ENCODE measurements around the gene ENTPD8.
A peak's percentile ranks its signal among the peaks of the same experiment; 100 is the strongest.
"Not testable (repeated sequence)": the region's sequence is repeated elsewhere in the genome, so short reads cannot be mapped to it uniquely, and the experiment has no call there.

ENTPD8 gene

DNA sequence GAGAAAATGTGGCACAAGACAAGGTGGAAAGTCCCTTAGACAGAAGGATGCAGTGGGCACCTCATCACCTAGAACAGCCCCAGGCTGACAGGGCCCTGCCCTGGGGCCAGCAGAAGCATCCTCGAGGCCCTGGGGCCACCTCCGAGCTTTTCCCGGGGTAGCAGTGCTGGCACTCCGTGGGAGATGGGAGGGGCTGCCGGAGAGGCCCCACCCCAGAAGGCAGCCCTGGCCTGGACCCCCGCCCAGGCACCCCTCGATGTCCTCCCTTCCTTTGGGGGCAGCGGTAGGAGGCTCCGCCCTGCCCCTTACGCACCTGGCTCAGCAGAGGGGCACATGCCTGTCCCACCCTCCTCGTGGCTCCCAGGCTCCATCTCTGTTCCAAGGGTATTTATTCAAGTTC is 35.7 kb upstream of the ENTPD8 start:
- DNase-seq = no peak

DNA sequence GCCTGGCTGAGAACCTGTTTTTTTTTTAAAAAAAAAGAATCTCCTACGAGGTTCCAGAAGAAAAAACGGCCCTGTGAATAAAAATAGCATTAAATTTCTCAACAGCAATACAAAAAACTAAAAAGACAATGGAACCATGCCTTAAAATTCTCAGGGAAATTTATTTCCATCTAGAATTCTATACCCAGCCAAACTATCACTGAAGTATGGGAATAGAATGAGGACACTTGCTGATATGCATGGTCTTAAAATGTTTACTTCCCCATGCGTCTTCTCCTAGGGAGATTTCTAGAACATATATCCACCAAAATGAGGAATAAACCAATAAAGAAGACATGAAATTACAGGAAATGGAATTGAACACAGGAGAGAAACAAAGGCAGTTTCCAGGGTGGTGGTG is 34.5 kb upstream of the ENTPD8 start:
- DNase-seq = no peak

DNA sequence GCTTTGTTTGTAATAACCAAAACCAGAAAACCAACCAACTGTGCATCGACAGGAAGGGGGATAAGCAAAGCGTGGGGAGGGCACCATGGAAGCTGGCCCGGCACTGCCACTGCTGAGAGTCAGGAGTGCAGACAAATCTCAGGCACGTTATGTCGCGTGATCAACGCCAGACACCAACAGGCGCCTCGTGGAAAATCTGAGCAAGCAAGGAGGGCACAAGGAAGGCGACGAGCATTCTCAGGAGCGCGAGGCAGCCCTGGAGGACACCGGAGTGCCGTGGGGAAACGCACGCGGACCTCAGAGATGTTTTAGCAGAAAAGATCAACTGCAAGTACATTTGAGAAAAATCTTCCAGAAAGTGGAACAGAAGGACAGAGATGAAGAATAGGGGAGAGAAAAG is 33.1 kb upstream of the ENTPD8 start:
- no peak for DNase-seq

DNA sequence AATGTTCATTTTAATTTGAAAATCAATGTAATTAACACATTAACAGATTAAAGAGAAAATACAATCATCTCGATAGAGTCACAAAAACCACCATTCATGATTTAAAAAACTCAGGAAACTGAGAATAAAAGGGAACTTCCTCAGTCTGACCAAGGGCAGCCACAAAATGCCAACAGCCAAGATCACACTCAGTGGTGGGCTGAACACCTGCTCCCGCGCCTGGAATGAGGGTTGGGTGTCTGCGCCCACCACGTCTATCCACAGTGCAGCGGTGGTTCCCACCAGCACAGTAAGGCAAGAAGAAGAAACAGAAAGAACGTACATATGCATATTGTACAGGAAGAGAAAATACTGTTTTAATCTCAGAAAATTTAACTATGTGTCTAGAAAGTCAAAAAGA is 29.6 kb upstream of the ENTPD8 start:
- DNase-seq = no peak

DNA sequence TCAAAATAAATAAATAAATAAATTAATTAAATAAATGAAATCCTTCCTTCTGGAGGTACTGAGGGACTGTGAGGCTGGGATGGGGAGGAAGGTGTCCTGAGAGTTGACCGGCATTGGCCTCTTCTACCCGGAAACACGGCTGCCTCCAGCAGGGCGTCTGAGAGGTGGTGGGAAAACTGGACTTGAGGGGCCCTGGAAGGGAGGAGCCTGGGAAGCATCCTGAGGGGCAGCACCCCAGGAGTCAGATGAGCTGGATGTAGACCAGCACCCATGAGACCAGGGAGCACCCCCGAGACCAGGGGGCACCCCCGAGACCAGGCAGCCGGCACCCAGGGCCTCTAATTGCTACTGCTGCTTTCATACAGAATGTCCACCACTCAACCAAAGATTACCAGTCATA is 26.7 kb upstream of the ENTPD8 start:
- no peak for DNase-seq

DNA sequence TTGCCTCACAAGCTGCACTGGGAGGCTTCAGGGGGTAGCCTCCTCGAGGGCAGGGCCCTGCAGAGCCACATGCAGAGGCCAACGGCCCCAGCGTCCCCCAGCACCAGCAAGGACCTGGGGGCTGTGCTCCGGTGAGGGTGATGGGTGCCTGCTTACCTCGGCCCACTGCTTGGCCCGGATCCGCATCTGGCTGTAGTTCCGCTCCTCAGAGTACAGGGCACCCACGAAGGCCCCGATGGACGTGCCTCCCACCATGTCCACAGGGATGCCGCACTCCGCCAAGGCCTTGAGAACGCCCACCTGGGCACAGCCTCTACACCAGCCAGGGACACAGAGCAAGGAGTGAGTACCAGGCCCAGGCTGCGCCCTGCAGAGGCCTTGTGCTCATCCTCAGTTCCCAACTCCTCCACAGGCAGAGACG is 26.0 kb upstream of the ENTPD8 start:
- no peak for DNase-seq

DNA sequence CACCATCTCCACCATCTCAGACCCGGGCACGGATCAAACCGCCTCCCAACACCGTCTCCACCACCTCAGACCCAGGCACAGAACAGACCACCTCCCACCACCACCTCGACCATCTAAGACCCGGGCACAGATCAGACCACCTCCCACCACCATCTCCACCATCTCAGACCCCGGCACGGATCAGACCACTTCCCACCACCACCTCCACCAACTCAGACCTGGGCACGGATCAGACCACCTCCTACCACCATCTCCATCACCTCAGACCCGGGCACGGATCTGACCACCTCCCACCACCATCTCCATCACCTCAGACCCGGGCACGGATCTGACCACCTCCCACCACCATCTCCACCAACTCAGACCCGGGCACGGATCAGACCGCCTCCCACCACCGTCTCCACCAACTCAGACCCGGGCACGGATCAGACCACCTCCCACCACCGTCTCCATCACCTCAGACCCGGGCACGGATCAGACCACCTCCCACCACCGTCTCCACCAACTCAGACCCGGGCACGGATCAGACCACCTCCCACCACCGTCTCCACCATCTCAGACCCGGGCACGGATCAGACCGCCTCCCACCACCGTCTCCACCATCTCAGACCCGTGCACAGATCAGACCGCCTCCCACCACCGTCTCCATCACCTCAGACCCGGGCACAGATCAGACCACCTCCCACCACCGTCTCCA is 25.4 kb upstream of the ENTPD8 start:
- DNase-seq = not testable (repeated sequence)

DNA sequence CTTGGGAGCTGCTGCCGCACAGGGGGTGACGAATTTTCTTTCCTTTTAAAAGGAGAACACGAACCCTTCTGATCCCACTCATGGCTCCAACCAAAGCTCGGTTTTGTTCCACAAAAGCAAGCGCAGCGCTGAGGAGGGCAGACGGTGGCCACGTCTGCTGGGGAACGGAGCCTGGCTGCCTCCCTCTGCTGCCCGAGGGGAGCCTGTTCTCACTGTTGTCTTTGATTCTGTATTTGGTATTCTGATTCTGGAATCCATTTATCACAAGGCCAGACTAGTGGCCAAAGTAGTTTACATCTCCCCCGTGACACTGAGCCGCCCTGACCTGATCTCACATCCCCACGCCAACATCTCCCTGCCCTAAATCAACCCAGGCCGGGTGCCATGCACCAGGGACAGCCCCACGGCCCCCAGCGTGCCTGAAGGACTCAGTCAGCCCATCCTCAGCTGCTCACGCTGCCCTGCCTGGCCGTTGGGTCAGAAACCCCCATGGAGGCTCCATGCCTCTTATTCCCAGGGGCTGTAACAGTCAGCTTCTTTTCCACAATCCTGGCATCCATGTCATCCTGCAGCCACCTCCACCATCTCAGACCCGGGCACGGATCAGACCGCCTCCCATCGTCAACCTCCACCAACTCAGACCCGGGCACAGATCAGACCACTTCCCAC is 24.7 kb upstream of the ENTPD8 start:
- no peak for DNase-seq

DNA sequence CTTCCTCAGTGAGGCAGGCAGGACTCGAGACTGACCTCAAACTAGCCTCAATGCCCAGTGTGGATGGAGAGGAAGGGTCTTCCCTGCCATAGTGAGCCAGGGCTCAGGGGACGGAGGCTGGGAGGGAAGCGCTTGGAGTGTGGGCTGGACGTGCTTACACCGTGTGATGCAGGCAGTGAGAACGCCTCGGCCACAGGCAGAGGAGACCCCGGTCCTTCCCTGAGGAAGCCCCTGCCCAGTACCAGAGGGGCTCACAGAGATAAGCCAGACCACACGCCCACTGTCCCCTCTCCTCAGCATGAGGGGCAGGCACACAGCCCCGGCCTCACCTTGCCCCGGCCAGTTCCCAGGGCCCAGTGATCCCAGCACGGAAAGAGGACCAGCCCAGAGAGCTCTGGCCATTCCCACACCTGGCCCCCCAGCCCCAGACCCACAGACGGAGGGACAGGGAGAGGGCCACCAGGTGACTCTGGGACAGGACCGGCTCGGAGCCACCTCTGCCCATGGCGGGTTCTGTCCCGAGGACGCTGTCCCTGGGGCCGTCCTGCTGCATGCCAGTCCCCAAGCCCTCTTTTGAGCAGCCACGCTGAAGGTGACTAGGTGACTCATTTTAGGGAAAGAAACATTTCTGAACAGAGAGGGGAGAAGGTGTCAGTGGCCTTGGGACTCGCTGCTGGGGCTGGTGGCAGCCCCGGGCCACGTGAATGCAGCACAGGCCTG is 24.0 kb upstream of the ENTPD8 start:
- DNase-seq = no peak

DNA sequence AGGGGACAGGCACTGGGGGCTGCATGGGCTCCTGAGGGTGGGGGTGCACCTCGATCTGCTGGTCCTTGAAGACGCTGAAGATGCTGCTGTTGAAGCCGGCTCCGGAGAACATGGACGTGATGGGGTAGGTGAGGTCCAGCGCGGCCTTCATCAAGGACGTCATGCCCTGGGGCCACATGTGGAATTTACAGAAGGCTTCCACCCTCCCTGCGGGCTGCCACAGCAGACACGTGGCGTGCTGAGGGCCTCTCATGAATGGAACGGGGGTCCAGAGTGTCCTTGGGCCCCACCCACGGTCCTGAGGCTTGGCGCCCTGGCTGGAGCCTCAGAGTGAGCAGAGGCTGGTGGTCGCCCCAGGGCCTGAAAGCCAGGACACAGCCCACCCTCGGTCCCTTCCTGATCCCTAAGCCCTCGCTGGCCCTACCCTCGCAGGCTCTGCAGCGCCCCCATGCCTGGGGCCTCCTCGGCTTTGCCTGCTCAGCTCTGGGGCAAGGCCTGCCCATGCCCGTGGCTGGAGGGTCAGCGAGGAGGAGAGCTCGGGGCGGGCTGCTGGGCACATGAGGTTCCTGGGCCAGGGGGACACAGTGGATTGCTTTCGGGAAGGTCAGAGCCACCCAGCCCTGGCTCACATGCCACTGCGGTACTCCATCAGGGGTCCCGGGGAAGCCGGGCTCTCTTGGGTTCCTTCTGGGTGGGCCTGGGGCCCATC is 23.3 kb upstream of the ENTPD8 start:
- no peak for DNase-seq

DNA sequence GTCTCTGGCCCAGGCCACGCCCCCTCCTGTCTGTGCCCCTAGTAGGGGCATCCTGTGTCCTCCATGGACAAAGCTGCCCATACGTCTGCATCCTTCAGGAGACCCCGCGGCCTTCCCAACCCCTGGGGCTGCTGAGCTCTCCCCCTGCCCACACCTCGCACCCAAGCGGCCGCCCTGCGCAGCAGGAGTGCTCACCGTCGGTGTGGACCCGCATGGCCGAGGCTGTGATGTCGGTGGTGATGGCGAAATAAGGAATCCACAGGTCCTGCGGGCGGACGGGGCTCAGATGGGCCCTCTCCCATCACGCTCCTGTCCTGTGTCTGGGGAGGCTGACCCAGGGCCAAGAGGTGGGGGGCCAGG is 22.8 kb upstream of the ENTPD8 start:
- no peak for DNase-seq

DNA sequence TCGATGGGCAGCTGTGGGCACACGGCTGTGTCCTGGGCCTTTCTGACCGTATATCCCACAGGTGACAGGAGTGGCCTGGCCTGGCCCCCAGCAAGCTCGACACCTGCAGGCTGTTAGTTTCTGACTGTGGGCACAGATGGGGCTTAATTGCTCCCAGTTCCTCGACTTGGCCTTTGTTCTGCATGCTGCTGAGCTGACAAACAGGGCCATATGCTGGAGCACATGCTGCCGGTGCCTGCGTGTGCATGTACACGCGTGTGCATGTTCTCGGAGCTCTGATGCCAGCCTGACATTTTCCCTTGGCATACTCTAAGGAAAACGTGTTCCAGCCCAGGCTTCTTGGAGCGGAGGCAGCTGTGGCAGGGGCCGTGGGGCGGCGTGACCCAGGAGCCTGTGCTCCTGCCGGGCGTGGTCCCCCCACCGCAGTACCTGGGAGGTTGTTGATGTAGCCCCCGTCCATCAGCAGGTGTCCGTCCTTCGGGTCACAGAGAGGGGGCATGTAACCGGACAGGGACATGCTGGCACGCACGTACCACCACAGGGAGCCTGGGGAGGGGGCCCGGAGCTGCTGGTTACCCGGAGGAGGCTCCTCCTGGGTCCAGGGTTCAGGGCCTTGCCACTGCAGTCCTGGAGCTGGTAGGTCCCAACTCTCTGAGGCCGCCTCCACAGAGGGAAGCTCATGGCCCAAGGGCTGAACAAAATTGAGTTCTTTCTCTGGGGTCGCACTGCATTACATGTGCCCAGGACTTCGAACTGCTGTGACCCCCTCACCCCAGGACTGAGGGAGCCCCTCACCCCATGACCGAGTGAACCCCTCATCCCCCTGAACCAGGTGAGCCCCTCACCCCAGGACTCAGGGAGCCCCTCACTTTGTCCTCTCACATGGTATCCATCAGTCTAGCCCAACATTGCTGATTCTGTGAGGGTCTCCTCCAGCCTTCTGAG is 22.1 kb upstream of the ENTPD8 start:
- no peak for DNase-seq

DNA sequence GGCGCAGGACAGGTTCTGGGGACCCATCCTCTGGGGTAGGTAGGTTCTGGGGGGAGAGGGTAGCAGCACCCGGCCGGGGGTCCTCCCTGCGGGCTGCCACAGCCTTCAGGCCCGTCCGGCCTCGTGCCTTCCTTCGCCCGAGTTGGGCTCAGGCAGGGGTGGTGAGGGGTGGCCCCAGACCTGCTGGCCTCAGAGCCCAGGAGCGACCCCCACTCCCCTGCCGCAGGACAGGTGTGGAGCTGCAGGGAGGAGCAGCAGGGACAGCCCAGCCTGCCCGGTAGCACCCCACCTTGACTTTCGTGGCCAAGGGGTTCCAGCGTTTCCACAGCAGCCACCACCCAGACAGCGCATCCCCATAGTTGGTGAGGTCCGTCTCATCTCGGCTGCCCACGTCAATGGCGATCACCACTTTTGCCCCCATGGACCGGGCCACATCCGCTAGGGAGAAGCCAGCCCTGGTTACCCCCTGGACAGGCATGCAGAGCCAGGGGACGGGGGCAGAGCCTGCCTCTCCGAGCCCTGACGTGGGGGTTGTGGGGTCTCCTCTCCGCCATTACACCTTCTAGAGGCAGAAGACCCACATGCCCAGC is 21.3 kb upstream of the ENTPD8 start:
- DNase-seq = no peak

DNA sequence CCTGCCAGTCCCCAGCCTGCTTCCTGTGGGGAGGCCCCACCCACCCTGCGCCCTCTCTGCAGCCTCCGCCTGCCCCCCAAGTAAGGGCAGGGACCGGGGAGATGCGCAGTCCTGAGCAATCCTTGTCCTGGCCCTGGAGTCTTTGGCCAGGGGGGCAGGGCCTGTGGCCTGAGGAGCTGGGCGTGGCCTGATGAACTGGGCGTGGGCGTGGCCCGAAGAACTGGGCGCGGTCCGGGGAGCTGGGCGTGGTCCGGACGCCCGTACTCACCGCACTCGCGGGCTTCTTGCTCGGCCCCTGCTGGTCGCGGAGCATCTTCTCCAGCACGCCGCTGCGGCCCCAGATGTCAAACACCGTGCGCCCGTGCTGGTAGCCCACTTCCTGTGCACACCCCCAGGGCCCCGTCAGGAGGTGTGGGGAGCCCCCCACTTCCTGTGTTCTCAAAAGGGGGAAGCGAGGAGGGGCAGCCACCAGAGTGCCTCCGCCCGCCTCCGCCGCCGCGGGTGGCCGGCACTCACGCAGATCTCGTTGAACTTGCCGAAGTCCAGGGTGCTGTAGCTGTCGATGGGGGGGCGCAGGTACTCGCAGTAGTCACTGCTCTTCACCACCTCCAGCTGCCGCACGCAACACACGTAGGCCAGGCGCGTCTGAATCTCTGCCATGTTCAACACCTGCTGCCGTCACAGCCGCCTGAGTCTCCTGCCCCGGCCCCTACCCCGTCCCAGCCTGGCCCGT is 20.7 kb upstream of the ENTPD8 start:
- no peak for DNase-seq

DNA sequence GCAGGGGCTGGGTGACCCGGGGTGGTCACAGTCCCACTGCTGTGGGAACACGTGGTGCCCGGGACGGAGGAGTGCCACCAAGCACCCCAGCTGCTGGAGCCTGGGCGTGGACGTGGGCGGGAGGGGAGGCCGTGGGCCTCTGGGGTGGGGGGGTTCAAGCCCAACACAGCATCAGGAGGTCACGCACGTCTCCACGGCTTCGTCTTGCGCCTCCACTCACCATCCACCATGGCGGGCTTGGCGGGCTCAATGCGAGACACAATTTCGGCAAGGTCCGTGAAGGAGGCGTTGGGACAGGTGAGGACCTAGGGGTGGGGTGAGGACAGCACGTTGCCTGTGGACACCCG is 20.1 kb upstream of the ENTPD8 start:
- no peak for DNase-seq

DNA sequence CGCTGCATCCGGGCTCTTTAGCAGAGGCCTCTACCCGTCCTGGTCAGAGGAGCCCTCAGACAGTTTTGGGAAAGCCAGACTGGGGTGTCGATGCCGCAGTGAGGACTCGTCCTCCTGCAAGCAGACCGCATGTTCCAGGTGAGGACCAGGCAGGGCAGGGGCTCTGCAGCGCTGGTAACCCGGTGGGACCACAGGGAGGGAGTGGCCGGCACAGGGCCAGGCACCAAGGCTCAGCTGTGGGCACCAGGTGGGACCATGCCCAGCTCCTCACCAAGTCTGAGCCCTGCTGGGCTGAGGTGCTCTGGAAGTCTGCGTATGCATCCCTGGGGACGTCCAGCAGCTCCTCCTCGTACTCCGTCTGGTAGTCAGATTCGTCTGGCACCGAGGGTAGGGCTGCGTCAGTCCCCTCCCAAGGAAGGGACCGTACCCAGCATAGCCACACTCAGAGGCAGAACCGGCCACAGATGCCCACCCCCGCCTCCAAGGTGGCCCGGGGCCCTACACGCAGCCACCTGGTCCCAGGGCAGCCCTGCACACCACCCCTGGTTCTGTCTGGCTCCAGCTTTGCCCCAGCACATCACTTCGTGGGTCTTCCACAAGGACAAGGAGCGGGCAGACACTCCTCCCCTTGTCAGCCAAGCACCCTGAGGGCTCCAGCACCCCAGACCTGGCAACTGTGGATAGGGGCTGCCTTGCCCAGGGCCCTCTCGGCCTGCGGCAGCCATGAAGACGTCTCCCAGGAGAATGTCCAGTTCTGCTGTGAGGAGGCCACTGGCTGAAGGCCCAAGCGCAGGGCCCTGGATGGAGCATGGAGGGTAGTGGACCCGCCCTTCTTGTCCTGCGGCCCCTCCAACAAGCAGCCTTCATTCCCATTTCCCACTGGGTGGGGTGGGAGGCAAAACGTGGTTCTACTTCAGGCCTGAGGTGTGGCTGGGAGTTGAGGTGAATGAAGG is 19.5 kb upstream of the ENTPD8 start:
- DNase-seq = no peak

DNA sequence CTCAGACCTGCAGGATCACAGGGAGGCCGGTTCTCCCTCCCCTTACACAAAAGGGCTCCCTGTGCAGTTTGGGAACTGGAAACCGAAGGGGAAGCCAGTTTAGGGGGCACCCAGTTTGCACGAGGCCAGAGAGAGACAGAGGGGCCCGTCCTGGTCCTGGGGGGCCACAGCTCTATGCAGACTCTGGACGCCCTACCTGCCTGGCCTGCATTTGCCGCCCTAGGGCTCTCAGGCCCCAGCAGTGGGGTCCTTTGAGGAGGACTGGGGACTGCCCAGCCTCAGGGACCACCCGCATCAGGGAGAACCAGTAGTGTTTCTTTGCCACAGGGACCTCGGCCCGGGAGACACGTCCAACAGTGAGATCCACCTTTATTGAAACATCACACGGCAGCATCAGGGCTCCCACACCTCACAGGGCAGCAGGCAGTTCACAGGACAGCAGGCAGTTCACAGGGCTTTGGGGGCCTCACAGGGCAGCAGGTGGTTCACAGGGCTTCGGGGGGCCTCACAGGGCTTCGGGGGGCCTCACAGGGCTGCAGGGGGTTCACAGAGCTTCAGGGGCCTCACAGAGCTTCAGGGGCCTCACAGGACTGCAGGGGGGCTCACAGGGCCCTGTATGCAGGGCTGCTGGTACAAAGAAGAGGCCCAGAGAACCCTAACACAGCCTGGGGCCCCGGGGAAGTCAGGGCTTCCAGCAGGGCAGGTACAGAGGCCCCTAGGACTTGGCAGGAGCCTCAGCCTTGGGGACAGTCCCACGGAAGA is 18.6 kb upstream of the ENTPD8 start:
- DNase-seq = no peak

DNA sequence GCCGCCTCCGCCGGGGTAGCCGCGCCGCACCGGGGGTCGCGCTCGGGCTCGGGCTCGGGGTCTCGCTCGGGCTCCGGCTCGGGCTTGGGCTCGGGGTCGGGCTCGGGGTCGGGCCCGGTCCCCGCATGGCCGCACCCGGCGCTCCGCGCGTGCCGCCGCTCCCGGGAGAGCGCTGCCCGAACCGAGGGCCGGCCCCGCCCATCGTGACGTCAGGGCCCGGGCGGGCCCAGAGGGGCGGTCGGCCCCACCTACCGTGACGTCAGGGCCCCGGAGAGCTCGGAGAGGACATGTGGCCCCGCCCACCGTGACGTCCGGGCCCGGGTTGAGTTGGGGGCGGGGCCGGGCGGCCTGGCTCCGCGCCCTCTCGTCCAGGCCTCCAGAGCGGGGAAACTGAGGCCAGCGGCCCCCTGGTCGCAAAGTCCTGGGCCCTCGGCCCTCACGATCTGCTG is 18.0 kb upstream of the ENTPD8 start, which contains the start of gene NSMF:
NSMF (minus strand) TSS at position 183 of the 449 bp plus-strand sequence. CDS start 232 bp downstream, outside the sequence.
- DNase-seq = peak; percentile 84
